HepG2 (cell line): ENCODE results near the gene CCBE1. TPM values are rescaled to one million over a fixed set of nuclear protein-coding genes. Genes with fewer than 3 reads are reported as not detected.

Experiments used
- ATAC-seq: fragments of 200-7000 bp; cut with Tn5 transposase; 3 replicates; pipeline ENCODE4 v1.9.1; 2020; ENCODE audit warnings: mild to moderate bottlenecking, moderate library complexity
- BruUV-seq: library from RNA; stranded (reverse); fragments of 400-500 nt; replicated peaks from 2 replicates; lab custom pipeline; 2021; lab: Mats Ljungman, UMichigan
- CTCF ChIA-PET: fragments of 300-600 bp; formaldehyde crosslinking; extraction: SDS; loops from one replicate; lab custom pipeline; 2021; ENCODE audit warnings: low total read pairs, inconsistent platforms, low intra/inter-chr PET ratio; lab: Yijun Ruan, JAX
- POLR2A ChIA-PET: fragments of 350-600 bp; sonication (Branson Sonifier 250); formaldehyde crosslinking; loops from one replicate; lab custom pipeline; 2020; ENCODE audit warnings: antibody characterized with exemption, inconsistent platforms; lab: Yijun Ruan, JAX
- DNase-seq: peaks from one replicate; pipeline ENCODE4 v3.0.0-alpha.2; 2015; ENCODE audit warnings: low spot score
- FAIRE-seq: peaks from 3 replicates; lab custom pipeline; 2011; peaks lifted over from hg19 to GRCh38; lab: Jason Lieb, UNC
- H2AFZ ChIP-seq: one replicate; pipeline ENCODE4 v1.6.1; 2011; ENCODE audit warnings: low read length, inconsistent platforms
- H3K27ac ChIP-seq: fragments of 300-600 bp; 3 replicates; pipeline ENCODE4 v1.8.0; 2011; ENCODE audit warnings: mixed run types, mild to moderate bottlenecking, mixed read lengths, low read length, inconsistent platforms; ENCODE audit not compliant: insufficient read depth; ENCODE audit errors: extremely low read length
- H3K27me3 ChIP-seq, 2 experiments: fragments of 200-600 bp in 1 of 2; 2 replicates in 1 of 2; 3 replicates in 1 of 2; pipeline versions ENCODE4 v1.6.0 to v1.8.0; 2011; ENCODE audit warnings: low read length in 2 of 2, mild to moderate bottlenecking in 2 of 2, moderate library complexity in 2 of 2, inconsistent platforms in 1 of 2; ENCODE audit not compliant: insufficient read depth in 2 of 2, control insufficient read depth in 1 of 2
- H3K36me3 ChIP-seq, 2 experiments: fragments of 200-600 bp in 1 of 2; replicated peaks in 1 of 2; 2 replicates in 1 of 2; 3 replicates in 1 of 2; pipeline versions ENCODE4 v1.5.1 to v1.8.0; 2011; ENCODE audit warnings: low read length in 2 of 2, inconsistent platforms in 1 of 2; ENCODE audit not compliant: insufficient read depth in 2 of 2, control insufficient read depth in 1 of 2
- H3K4me1 ChIP-seq: 2 replicates; pipeline ENCODE4 v1.5.1; 2012; ENCODE audit warnings: low read length, inconsistent platforms; ENCODE audit not compliant: insufficient read depth
- H3K4me2 ChIP-seq: 2 replicates; pipeline ENCODE4 v1.6.0; 2011; ENCODE audit warnings: low read depth, low read length, inconsistent platforms
- H3K4me3 ChIP-seq, 3 experiments: fragments of 200-600 bp in 1 of 3; sonication (generic), shearing (Covaris generic) in 1 of 3; replicated peaks in 1 of 3; 2 replicates each; pipeline ENCODE4 v1.5.1; 2011 to 2016; ENCODE audit warnings: low read length in 3 of 3, inconsistent platforms in 2 of 3, low read depth in 2 of 3, mild to moderate bottlenecking in 2 of 3, control low read depth in 1 of 3, mixed read lengths in 1 of 3; ENCODE audit not compliant: insufficient read depth in 1 of 3
- H3K79me2 ChIP-seq: one replicate; pipeline ENCODE4 v1.6.1; 2011; ENCODE audit warnings: low read length, inconsistent platforms; ENCODE audit not compliant: insufficient read depth
- H3K9ac ChIP-seq: 2 replicates; pipeline ENCODE4 v1.6.0; 2011; ENCODE audit warnings: mild to moderate bottlenecking, low read depth, low read length, inconsistent platforms; ENCODE audit not compliant: insufficient read depth
- H3K9me3 ChIP-seq: 2 replicates; pipeline ENCODE4 v1.5.1; 2012; ENCODE audit warnings: mild to moderate bottlenecking, low read length
- H4K20me1 ChIP-seq: 2 replicates; pipeline ENCODE4 v1.6.0; 2011; ENCODE audit warnings: inconsistent platforms, mild to moderate bottlenecking, low read length, moderate library complexity; ENCODE audit not compliant: insufficient read depth
- ATM ChIP-seq: fragments of 450-650 bp; IDR thresholded peaks from 2 replicates; pipeline ENCODE4 v1.7.1; 2017; ENCODE audit warnings: mild to moderate bottlenecking, borderline replicate concordance
- CCAR2 ChIP-seq: fragments of 200-400 bp; formaldehyde crosslinking; optimal IDR thresholded peaks from 2 replicates; pipeline ENCODE3; 2018; ENCODE audit warnings: low read depth, mild to moderate bottlenecking, low read length, moderate library complexity
- MIXL1 ChIP-seq: IDR thresholded peaks from 2 replicates; pipeline ENCODE4 v1.6.1; 2016
- PAXIP1 ChIP-seq: sonication (generic); formaldehyde crosslinking; conservative IDR thresholded peaks from 2 replicates; pipeline ENCODE4 v1.4.0; 2020; ENCODE audit warnings: mild to moderate bottlenecking, missing genetic modification reagents, moderate library complexity
- TBL1XR1 ChIP-seq: fragments of 150-350 bp; IDR thresholded peaks from 2 replicates; pipeline ENCODE4 v1.6.1; 2014; ENCODE audit warnings: borderline replicate concordance, low read length; ENCODE audit not compliant: partially characterized antibody
- ZNF549 ChIP-seq: sonication (generic); formaldehyde crosslinking; IDR thresholded peaks from 2 replicates; pipeline ENCODE4 v1.5.0; 2020; ENCODE audit warnings: missing genetic modification reagents
- ZNF749 ChIP-seq: sonication (generic); formaldehyde crosslinking; IDR thresholded peaks from 2 replicates; pipeline ENCODE4 v1.8.0; 2022; ENCODE audit warnings: mild to moderate bottlenecking, missing genetic modification reagents, moderate library complexity, borderline replicate concordance
- ZNF773 ChIP-seq: sonication (generic); formaldehyde crosslinking; IDR thresholded peaks from 2 replicates; pipeline ENCODE4 v1.4.0; 2020; ENCODE audit warnings: missing genetic modification reagents, borderline replicate concordance
- WGBS: methylation state at CpG from one replicate; pipeline ENCODE4 v1.1.6; 2017; ENCODE audit warnings: low lambda C conversion rate; 5-methylcytosine and 5-hydroxymethylcytosine counted together
- in situ Hi-C: cut with HindIII; loops from 2 replicates; pipeline ENCODE4 v1.10.0; 2017; ENCODE audit warnings: low pct_unique_long_range_greater_than_20kb; ENCODE audit not compliant: extremely low pct_ligation_motif_present
- intact Hi-C: fragments of 100-400 bp; cut with micrococcal nuclease; formaldehyde crosslinking; loops from one replicate; pipeline ENCODE4 v1.10.0; 2022; ENCODE audit not compliant: unreplicated experiment
- polyA plus RNA-seq, 8 experiments: library from polyadenylated mRNA; depleted of rRNA in 3 of 8; stranded (reverse) in 7 of 8; unstranded in 1 of 8; fragments of >200 nt; fragmentation: Illumina TruSeq in 4 of 8; extraction: Trizol in 4 of 8; gene quantifications; 2 replicates each; pipeline versions ENCODE4 v1.2.1 to v1.2.3, GENCODE V29; 2011 to 2016; ENCODE audit warnings: low read depth in 4 of 8, missing spikeins in 1 of 8, mixed read lengths in 1 of 8; ENCODE audit not compliant: insufficient read depth in 1 of 8
- total RNA-seq, 5 experiments: library from RNA; depleted of rRNA; stranded (reverse); fragments of >200 nt; fragmentation: Illumina TruSeq; extraction: Trizol; gene quantifications; 2 replicates each; pipeline ENCODE4 v1.2.3, GENCODE V29; 2016; ENCODE audit warnings: low read depth in 1 of 5
- TF ChIP-seq, protein P1 (sequence below): sonication (generic); formaldehyde crosslinking; IDR thresholded peaks from 2 replicates; pipeline ENCODE4 v1.4.0; 2020; ENCODE audit warnings: missing genetic modification reagents

The CCBE1 gene
- total and polyA plus RNA-seq, 2 of the 13 experiments (the other 11 are each of a cell fraction or from before 2014, with no cell fraction given), result not detected

- TF ChIP-seq, protein P1, sequence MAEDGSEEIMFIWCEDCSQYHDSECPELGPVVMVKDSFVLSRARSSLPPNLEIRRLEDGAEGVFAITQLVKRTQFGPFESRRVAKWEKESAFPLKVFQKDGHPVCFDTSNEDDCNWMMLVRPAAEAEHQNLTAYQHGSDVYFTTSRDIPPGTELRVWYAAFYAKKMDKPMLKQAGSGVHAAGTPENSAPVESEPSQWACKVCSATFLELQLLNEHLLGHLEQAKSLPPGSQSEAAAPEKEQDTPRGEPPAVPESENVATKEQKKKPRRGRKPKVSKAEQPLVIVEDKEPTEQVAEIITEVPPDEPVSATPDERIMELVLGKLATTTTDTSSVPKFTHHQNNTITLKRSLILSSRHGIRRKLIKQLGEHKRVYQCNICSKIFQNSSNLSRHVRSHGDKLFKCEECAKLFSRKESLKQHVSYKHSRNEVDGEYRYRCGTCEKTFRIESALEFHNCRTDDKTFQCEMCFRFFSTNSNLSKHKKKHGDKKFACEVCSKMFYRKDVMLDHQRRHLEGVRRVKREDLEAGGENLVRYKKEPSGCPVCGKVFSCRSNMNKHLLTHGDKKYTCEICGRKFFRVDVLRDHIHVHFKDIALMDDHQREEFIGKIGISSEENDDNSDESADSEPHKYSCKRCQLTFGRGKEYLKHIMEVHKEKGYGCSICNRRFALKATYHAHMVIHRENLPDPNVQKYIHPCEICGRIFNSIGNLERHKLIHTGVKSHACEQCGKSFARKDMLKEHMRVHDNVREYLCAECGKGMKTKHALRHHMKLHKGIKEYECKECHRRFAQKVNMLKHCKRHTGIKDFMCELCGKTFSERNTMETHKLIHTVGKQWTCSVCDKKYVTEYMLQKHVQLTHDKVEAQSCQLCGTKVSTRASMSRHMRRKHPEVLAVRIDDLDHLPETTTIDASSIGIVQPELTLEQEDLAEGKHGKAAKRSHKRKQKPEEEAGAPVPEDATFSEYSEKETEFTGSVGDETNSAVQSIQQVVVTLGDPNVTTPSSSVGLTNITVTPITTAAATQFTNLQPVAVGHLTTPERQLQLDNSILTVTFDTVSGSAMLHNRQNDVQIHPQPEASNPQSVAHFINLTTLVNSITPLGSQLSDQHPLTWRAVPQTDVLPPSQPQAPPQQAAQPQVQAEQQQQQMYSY (CRISPR knock-in tag), result no peak
- TF ChIP-seq, all 625 proteins: peak for 0
Measured at GRCh38 chr18:59577386-59577655, 119.9 kb downstream of the CCBE1 start (continued).

DNA sequence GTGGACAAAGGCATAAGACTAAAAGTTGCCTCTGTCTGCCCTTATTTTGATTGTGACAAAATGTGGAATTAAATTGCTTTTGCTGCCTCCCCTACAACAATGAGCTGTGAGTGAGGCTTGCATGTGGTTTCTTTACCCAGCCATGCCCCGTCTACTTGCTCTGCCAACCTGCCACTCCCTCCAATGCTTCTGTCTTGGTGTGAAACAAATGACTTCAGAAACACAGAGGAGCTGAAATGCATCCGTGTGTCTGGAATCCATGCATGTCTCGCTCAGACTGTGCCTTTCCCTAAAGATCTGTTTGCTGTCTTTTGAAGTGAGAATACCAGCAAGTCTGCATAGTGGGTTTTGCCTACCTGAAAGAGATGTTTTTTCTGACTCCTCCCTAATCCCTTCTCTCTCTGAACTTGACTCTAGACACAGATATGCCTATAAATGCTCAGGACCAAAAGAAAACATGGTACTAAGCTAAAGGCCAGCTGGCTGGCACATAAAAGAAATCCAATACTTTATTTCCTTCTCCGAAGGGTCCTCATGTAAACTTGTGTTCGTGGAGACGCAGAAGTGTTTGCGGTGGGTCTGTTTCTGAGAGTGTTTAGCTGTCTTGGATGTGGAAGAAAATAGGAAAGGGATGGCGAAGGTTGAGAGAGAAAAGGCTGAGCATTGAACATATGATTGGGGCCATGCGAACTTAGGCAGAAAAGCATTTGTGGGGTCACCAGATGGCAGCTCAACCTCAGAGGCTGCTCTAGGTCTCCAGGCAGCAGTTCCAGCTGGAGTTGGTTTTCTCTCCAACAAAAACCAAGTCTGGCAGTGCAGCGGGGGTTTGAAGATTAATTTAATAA lies 120.5 kb downstream of the CCBE1 start:
- WGBS, result 38% methylated on average over 10 of the region's 10 CpGs
- Histone ChIP-seq H3K9me3 (no peaks in the 10 kb centered on the region), H3K4me3 (no peak overlapping the region), H3K4me1 (no peaks in the 10 kb centered on the region), H3K27me3 (peaks cover 0 to 13% of the 10 kb centered on the region in 2 experiments; a peak in 1 of 5 replicates), H3K36me3 (no peaks in the 10 kb centered on the region), H4K20me1 (no peaks in the 10 kb centered on the region), H3K27ac (no peak overlapping the region), H3K9ac (no peak overlapping the region), H2AFZ (no peak overlapping the region), H3K79me2 (no peaks in the 10 kb centered on the region), H3K4me2 (no peak overlapping the region)
- intact Hi-C loops (no loop called here), in situ Hi-C loops (no loop called here)
- DNase-seq (no peak), FAIRE-seq (no peak), ATAC-seq (no peak)
- ChIA-PET POLR2A (no interaction called here), CTCF (no interaction called here)
- no TSS peak for BruUV-seq
- TF ChIP-seq MIXL1 (CRISPR knock-in tag) (no peak), TBL1XR1 (no peak), PAXIP1 (CRISPR knock-in tag) (no peak), CCAR2 (no peak), ZNF749 (CRISPR knock-in tag) (no peak), ATM (no peak), ZNF549 (CRISPR knock-in tag) (no peak), ZNF773 (no peak)
